HG03521 (cell line): Measurements from ENCODE around the gene BTN1A1.

Experiments
- ATAC-seq: cut with Tn5 transposase; IDR thresholded peaks from one replicate; pipeline ENCODE4 v1.9.1; 2021; ENCODE audit warnings: mild to moderate bottlenecking, moderate library complexity; ENCODE audit not compliant: unreplicated experiment

Gene BTN1A1

DNA sequence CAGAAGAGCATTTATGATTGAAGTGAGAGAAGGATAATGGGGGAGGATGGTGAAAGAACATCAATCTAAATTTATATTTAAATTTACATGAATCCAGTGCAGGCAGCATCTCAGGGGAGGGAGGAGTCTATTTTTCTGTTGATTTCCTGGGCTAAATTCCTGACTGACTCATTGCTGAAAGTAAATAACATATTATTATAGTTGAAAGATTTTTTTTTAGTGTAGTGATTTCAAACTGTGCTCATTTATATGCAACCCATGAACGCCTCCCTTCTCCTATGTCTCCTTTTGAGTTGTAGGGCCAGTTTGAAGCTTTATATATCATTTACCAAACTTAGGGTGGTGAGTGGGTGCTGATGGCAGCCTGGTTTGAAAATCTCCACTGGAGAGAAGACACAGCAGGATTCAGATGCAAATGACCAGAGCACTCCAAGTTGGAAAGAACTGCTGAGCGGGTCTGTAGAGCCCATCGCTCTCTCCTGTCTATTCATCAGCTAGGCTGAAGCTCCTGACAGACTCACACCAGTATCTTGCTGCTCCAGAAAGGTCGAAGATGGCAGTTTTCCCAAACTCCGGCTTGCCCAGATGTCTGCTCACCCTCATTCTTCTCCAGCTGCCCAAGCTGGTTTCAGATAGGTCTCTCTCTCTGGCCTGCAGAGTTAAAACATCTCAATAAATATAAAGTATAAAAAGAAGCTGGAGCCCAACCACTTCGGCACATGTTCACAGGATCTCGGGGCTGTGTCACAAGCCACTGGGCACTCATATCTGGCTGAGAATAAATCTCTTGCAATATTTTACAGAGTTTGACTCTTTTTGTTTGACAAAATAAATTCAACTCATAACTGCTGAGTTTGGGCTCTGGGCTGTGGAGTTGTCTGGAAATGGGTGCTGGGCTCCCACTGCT, 24.0 kb upstream of the BTN1A1 start:
- no peak for ATAC-seq

DNA sequence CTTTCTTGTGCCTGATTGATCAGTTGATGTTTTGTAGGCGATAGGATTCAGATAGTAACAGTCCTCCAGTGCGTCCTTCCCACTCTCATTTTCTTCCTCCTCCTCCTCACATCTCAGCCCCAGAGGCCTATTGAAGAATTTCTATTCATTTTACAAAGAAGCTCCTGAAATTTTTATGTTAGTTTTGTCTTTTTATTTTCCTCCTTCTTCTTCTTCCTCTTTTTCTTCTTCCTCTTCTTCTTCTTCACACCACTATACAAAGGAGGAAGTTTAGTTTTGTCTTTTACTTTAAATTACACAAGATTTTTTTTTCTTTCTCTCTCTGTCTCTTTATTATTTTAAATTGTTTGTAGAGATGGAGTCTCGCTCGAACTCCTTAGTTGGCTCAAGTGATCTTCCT, 23.2 kb upstream of the BTN1A1 start:
- no peak for ATAC-seq

DNA sequence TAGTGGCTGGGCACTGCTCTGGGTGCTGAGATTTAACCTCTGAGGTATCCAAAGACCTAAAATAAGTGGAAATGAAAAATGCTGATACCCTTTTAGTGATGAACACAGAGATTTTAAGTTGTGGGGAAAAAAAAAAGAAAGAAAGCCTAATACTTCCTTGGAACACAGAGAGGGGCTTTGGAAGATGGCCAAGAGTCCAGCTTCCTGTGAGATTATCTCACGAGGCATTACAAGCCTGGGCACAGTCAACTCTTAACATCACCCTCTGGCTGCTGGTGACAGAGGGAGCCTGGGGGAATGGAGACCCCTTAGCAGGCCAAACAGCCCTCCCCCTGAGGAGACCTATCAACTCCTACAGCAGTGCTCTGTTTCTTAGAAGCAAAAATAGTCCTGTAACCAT, 22.7 kb upstream of the BTN1A1 start:
- ATAC-seq = no peak

GRCh38 chr6:26478100-26478984, 21.8 kb upstream of the BTN1A1 start:
- ATAC-seq = no peak

GRCh38 chr6:26478985-26479278, 21.2 kb upstream of the BTN1A1 start:
- no peak for ATAC-seq

GRCh38 chr6:26482338-26482737, 17.8 kb upstream of the BTN1A1 start:
- ATAC-seq = no peak

GRCh38 chr6:26483727-26484126, 16.4 kb upstream of the BTN1A1 start:
- ATAC-seq = no peak

- no peak for ATAC-seq
Measured at GRCh38 chr6:26484161-26484560, 15.9 kb upstream of the BTN1A1 start.

DNA sequence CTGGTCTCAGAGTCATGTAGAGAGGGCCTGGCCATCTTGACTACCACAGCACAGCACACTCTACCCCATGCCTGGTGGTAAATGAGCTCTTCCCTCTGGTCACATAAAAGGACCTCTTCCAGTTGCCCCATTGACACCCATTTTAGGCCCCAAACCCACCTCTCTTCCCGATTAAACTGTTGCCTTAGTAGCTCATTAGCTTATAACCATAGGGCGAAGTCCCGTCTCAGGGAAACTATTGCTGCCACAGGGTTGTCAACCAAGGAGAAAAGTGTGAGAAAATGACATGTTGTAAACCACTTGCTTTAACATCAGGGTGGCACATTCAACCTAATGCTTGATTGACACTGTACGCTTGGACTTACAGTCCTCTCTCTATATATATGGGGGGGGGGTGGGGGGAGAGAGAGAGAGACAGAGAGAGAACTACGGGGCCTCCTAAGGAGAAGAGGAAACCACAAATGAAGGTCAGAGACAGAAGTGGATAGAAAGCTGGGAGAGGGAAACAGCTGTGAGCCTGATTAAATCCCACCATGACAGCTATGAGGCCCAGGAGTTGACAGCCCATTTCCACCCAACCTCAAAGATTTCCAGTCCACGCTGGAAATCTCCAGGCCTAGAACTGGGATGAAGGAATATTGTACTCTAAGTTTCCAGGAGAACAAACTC, 14.9 kb upstream of the BTN1A1 start:
- ATAC-seq = no peak

DNA sequence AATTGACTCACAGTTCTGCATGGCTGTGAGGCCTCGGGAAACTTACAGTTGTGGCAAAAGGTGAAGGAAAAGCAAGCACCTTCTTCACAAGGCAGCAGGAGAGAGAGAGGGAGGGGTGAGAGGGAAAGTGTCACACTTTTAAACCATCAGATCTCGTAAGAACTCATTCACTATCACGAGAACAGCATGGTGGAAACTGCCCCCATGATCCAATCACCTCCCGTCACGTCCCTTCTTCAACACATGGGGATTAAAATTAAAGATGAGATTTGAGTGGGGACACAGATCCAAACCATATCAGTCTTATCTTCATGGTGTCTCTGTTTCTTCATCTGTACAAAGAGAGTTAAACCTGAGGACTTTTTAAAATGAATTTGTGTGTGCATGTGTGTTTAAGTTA, 13.7 kb upstream of the BTN1A1 start:
- no peak for ATAC-seq

GRCh38 chr6:26487466-26487865, 12.6 kb upstream of the BTN1A1 start:
- ATAC-seq = no peak

DNA sequence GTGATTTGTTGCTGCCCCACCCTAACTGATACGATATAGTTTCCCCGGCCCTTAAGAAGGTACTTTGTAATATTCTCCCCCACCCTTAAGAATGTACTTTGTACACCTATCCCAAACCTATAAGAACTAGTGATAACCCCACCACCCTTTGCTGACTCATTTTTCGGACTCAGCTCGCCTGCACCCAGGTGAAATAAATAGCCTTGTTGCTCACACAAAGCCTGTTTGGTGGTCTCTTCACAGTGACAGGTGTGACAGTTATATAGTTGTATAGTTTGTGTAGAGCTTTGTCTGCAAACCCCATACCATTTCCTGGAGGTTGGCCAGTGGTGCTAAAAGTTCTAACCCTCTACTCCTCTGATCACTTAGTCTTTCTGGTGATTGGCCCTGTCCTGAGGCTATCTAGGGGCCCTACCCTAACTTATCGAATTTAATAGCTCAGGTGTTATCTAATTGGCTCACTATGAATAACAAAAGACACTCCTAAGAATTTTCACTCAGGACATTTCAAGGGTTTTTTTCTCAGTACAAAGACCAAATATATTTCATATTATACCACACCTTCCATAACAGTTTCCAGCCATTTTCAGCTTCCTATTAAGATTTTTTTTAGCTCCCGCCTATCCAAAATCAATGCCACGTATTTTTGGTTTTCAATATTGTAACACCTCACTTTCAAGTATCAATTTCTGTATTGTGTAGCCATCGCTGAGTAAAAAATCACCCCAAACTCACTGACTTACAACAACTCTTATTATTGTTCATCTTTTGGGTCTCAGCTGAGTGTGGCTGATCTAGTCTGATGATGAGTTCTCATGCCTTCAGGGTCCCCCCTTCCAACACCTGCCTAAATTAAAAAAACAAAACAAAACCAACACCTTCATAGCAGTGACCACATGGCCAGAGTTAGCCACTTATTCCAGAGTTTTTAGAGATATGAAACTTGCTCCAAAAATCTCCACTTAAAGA, 9.8 kb upstream of the BTN1A1 start:
- no peak for ATAC-seq

- no peak for ATAC-seq
Measured at GRCh38 chr6:26491604-26492003, 8.5 kb upstream of the BTN1A1 start.

- ATAC-seq = no peak
Measured at GRCh38 chr6:26493258-26493657, 6.8 kb upstream of the BTN1A1 start.

- no peak for ATAC-seq
Measured at GRCh38 chr6:26494117-26494516, 6.0 kb upstream of the BTN1A1 start.

DNA sequence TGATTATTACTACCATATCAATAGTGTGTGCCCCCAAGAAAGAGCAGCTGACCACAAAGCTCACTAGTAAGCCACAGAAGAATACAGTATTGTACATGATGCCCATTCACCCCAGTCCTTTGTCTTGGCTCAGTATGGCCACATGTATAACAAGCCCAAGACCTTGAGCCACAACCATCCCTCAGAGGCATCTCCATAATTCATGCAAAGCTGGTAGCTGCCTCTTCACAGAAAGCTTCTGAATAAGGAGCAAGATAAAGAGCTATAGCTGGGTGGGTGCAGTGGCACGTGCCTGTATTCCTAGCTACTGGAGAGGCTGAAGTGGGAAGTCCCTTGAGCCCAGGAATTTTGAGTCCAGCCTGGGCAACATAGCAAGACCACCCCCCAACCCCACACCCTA, 4.8 kb upstream of the BTN1A1 start:
- ATAC-seq = no peak

DNA sequence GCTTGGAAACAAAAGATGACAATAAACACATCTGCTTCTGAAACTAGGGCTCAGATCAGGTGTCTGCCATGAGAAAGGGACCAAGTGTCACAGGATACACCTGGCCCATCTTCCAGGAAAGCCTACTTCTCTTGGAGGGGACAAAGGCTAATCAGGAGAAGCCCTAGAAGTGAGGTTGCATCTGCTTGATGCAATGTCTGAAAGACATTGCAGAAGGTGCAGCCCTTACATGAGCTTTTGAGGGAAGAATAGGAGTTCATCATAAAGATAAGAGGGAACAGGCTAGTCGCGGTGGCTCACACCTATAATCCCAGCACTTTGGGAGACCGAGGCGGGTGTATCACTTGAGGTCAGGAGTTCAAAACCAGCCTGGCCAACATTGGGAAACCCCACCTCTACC, 2.5 kb upstream of the BTN1A1 start:
- no peak for ATAC-seq

DNA sequence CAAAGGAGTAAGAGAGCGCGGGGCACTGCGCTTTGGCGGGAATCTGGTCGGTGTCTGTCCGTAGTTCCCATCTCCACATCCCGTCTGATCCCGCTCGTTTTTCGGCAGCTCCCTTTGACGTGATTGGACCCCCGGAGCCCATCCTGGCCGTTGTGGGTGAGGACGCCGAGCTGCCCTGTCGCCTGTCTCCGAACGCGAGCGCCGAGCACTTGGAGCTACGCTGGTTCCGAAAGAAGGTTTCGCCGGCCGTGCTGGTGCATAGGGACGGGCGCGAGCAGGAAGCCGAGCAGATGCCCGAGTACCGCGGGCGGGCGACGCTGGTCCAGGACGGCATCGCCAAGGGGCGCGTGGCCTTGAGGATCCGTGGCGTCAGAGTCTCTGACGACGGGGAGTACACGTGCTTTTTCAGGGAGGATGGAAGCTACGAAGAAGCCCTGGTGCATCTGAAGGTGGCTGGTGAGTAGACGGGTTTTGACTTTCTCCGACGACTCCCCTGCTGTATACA, 1.4 kb downstream of the BTN1A1 start:
- ATAC-seq = no peak

GRCh38 chr6:26502165-26502564, 2.1 kb downstream of the BTN1A1 start:
- no peak for ATAC-seq

DNA sequence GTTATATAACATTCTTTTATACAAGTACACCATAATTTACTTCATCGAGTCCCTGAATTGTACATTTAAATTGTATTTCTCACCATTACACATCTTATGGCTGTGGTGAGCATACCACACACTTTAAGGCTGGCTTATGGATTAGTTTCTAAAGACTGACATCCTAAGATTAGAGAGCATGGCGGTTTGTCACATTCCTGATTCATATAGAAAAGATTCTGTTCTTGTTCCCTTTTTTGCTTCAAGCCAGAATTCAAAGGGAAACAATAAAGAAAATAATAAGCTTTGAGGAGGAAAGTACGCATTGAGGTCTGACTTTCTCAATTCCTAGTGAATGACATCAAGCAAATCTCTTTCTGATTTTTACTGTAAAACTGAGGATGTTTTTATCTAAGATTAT, 2.5 kb downstream of the BTN1A1 start:
- ATAC-seq = no peak
